Rectal smooth muscle tissue (tissue), 1 donor: ENCODE data around the gene NRTN.

Experiments
- H3K27ac ChIP-seq: one replicate; pipeline ENCODE4 v1.7.0; 2013; ENCODE audit warnings: low read depth, low read length, inconsistent platforms
- H3K27me3 ChIP-seq: one replicate; pipeline ENCODE4 v1.7.0; 2013; ENCODE audit warnings: low read length; ENCODE audit not compliant: control insufficient read depth, insufficient read depth
- H3K36me3 ChIP-seq: one replicate; pipeline ENCODE4 v1.7.0; 2013; ENCODE audit warnings: low read length; ENCODE audit not compliant: control insufficient read depth, insufficient read depth
- H3K4me1 ChIP-seq: one replicate; pipeline ENCODE4 v1.7.0; 2013; ENCODE audit warnings: low read length; ENCODE audit not compliant: control insufficient read depth, insufficient read depth
- H3K4me3 ChIP-seq: one replicate; pipeline ENCODE4 v1.7.0; 2013; ENCODE audit warnings: low read length
- H3K9ac ChIP-seq: one replicate; pipeline ENCODE4 v1.7.0; 2013; ENCODE audit warnings: low read length

NRTN gene

GRCh38 chr19:5793188-5793587 is 11.7 kb upstream of the NRTN start:
- H3K27me3 ChIP-seq: no peaks in the 10 kb centered on the region
- H3K4me1 ChIP-seq: peaks cover 4% of the 10 kb centered on the region
- H3K9ac ChIP-seq: no peak overlapping the region
- no peak overlapping the region for H3K4me3 ChIP-seq
- no peak overlapping the region for H3K27ac ChIP-seq
- peaks cover 3% of the 10 kb centered on the region for H3K36me3 ChIP-seq

- Histone ChIP-seq H3K9ac (no peak overlapping the region), H3K27ac (no peak overlapping the region), H3K36me3 (no peaks in the 10 kb centered on the region), H3K4me1 (no peaks in the 10 kb centered on the region), H3K27me3 (no peaks in the 10 kb centered on the region), H3K4me3 (no peak overlapping the region)
These were observed 9.4 kb upstream of the NRTN start for GRCh38 chr19:5795382-5795919.

GRCh38 chr19:5798244-5798643 is 6.6 kb upstream of the NRTN start:
- no peak overlapping the region for H3K9ac ChIP-seq

GRCh38 chr19:5799247-5800241 is 5.3 kb upstream of the NRTN start:
- Histone ChIP-seq H3K9ac (no peak overlapping the region), H3K36me3 (no peaks in the 10 kb centered on the region), H3K4me1 (no peaks in the 10 kb centered on the region), H3K27me3 (no peaks in the 10 kb centered on the region), H3K4me3 (no peak overlapping the region), H3K27ac (no peak overlapping the region)

More at GRCh38 chr19:5798244-5798643, 6.6 kb upstream of the NRTN start:
- Histone ChIP-seq H3K36me3 (no peaks in the 10 kb centered on the region), H3K27ac (no peak overlapping the region), H3K4me3 (no peak overlapping the region), H3K4me1 (no peaks in the 10 kb centered on the region), H3K27me3 (no peaks in the 10 kb centered on the region)

- H3K4me1 ChIP-seq: no peaks in the 10 kb centered on the region
- H3K9ac ChIP-seq: no peak overlapping the region
- no peaks in the 10 kb centered on the region for H3K27me3 ChIP-seq
- no peak overlapping the region for H3K27ac ChIP-seq
- H3K36me3 ChIP-seq: no peaks in the 10 kb centered on the region
- H3K4me3 ChIP-seq: no peak overlapping the region
These were observed 4.3 kb upstream of the NRTN start for GRCh38 chr19:5800361-5801270.

GRCh38 chr19:5801796-5802619 is 2.9 kb upstream of the NRTN start:
- Histone ChIP-seq H3K36me3 (no peaks in the 10 kb centered on the region), H3K27ac (no peak overlapping the region), H3K9ac (no peak overlapping the region), H3K27me3 (no peaks in the 10 kb centered on the region), H3K4me3 (no peak overlapping the region), H3K4me1 (peaks cover 4% of the 10 kb centered on the region)

- Histone ChIP-seq H3K4me3 (peak overlapping the region; percentile 38), H3K4me1 (peaks cover 4% of the 10 kb centered on the region), H3K36me3 (no peaks in the 10 kb centered on the region), H3K27ac (no peak overlapping the region), H3K27me3 (no peaks in the 10 kb centered on the region), H3K9ac (no peak overlapping the region)
These were observed 1.5 kb upstream of the NRTN start for GRCh38 chr19:5803441-5803751.

GRCh38 chr19:5803752-5804515 is 933 bp upstream of the NRTN start:
- peak overlapping the region; percentile 38 for H3K4me3 ChIP-seq
- no peak overlapping the region for H3K9ac ChIP-seq
- H3K4me1 ChIP-seq: peaks cover 4% of the 10 kb centered on the region
- H3K27ac ChIP-seq: peak overlapping the region; percentile 43
- H3K36me3 ChIP-seq: no peaks in the 10 kb centered on the region
- H3K27me3 ChIP-seq: no peaks in the 10 kb centered on the region

- no peaks in the 10 kb centered on the region for H3K36me3 ChIP-seq
- peak overlapping the region; percentile 58 for H3K4me3 ChIP-seq
- no peaks in the 10 kb centered on the region for H3K27me3 ChIP-seq
- H3K9ac ChIP-seq: peak overlapping the region; percentile 41
- H3K27ac ChIP-seq: peak overlapping the region; percentile 86
- H3K4me1 ChIP-seq: peaks cover 4% of the 10 kb centered on the region
These were observed 730 bp downstream of the NRTN start for GRCh38 chr19:5805462-5806132.

- Histone ChIP-seq H3K36me3 (no peaks in the 10 kb centered on the region), H3K27me3 (no peaks in the 10 kb centered on the region), H3K4me3 (no peak overlapping the region), H3K9ac (no peak overlapping the region), H3K27ac (peak overlapping the region; percentile 71), H3K4me1 (peaks cover 4% of the 10 kb centered on the region)
These were observed 1.2 kb downstream of the NRTN start for GRCh38 chr19:5806133-5806489.

GRCh38 chr19:5806905-5807304 is 2.0 kb downstream of the NRTN start:
- H3K27ac ChIP-seq: no peak overlapping the region
- H3K27me3 ChIP-seq: no peaks in the 10 kb centered on the region
- no peak overlapping the region for H3K4me3 ChIP-seq
- H3K4me1 ChIP-seq: peaks cover 4% of the 10 kb centered on the region
- no peaks in the 10 kb centered on the region for H3K36me3 ChIP-seq
- no peak overlapping the region for H3K9ac ChIP-seq
